Loucy (cell line): ENCODE results near the gene MMS19.

Source experiments
- EZH2phosphoT487 ChIP-seq: fragments of 200-600 bp; IDR thresholded peaks from 2 replicates; pipeline ENCODE4 v1.6.1; 2018; ENCODE audit warnings: antibody characterized with exemption, mild to moderate bottlenecking, moderate library complexity, borderline replicate concordance
- TF ChIP-seq, protein P1 (sequence below): fragments of 200-600 bp; sonication (generic); conservative IDR thresholded peaks from 2 replicates; pipeline ENCODE4 v1.5.1; 2014; ENCODE audit warnings: mild to moderate bottlenecking, antibody characterized with exemption, low read length

DNA sequence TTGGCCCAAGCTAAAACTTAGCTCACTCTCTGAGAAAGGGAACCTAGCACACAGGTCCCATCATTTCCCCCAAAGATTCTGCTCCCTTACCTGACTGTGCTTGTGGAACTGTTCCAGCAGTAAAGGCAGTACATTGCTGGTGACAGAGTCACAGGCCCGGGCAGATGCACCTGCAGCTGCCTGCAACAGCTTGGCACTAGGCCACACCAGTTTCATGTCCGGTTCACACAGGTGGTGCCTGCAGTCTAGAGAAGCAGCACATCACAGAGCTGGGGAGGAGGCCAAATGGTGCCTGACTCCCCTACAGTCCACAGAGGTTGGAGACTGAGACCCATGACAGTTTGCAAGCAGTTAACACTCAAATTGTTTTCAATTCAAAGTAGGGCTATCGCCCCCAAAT lies 30.1 kb downstream of the MMS19 start:
- TF ChIP-seq, protein P1, sequence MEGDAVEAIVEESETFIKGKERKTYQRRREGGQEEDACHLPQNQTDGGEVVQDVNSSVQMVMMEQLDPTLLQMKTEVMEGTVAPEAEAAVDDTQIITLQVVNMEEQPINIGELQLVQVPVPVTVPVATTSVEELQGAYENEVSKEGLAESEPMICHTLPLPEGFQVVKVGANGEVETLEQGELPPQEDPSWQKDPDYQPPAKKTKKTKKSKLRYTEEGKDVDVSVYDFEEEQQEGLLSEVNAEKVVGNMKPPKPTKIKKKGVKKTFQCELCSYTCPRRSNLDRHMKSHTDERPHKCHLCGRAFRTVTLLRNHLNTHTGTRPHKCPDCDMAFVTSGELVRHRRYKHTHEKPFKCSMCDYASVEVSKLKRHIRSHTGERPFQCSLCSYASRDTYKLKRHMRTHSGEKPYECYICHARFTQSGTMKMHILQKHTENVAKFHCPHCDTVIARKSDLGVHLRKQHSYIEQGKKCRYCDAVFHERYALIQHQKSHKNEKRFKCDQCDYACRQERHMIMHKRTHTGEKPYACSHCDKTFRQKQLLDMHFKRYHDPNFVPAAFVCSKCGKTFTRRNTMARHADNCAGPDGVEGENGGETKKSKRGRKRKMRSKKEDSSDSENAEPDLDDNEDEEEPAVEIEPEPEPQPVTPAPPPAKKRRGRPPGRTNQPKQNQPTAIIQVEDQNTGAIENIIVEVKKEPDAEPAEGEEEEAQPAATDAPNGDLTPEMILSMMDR = no peak
- no peak for TF ChIP-seq EZH2phosphoT487
